Measurements from ENCODE around the gene ARHGAP24.

DNA sequence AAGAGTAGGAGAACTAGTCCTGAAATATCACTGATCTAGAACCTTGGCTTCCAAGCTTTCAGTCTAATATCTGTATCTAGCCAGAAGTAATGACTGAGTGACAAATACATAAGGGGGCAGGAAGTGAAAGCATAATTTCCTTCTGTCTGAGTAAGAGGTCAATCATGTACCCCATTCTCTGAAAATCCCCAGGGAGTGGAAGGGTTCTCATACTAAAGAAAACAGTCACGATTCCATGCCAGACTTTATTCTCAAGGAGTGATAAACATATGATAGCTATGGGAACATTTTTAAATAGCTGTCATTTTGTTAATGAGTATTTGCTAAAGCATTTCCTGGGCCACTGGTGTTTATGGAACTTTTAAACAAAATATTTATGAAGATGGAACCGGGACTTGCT lies 308.5 kb downstream of the ARHGAP24 start:
- TF ChIP-seq, protein P1, sequence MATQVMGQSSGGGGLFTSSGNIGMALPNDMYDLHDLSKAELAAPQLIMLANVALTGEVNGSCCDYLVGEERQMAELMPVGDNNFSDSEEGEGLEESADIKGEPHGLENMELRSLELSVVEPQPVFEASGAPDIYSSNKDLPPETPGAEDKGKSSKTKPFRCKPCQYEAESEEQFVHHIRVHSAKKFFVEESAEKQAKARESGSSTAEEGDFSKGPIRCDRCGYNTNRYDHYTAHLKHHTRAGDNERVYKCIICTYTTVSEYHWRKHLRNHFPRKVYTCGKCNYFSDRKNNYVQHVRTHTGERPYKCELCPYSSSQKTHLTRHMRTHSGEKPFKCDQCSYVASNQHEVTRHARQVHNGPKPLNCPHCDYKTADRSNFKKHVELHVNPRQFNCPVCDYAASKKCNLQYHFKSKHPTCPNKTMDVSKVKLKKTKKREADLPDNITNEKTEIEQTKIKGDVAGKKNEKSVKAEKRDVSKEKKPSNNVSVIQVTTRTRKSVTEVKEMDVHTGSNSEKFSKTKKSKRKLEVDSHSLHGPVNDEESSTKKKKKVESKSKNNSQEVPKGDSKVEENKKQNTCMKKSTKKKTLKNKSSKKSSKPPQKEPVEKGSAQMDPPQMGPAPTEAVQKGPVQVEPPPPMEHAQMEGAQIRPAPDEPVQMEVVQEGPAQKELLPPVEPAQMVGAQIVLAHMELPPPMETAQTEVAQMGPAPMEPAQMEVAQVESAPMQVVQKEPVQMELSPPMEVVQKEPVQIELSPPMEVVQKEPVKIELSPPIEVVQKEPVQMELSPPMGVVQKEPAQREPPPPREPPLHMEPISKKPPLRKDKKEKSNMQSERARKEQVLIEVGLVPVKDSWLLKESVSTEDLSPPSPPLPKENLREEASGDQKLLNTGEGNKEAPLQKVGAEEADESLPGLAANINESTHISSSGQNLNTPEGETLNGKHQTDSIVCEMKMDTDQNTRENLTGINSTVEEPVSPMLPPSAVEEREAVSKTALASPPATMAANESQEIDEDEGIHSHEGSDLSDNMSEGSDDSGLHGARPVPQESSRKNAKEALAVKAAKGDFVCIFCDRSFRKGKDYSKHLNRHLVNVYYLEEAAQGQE (IDR thresholded peaks at IDR 0.05; ENCODE audit: low read depth, low read length), result no peak
- TF ChIP-seq JUND (IDR thresholded peaks at IDR 0.05) (no peak), EP300 (IDR thresholded peaks at IDR 0.05; ENCODE audit: borderline replicate concordance in 1 of 2, low read depth in 1 of 2, low read length in 1 of 2) (no peak), MXI1 (IDR thresholded peaks at IDR 0.05; ENCODE audit: low read depth, low read length) (no peak), RAD21 (IDR thresholded peaks at IDR 0.05; ENCODE audit: low read length) (no peak), RXRA (IDR thresholded peaks at IDR 0.05; ENCODE audit: borderline replicate concordance, low read depth) (no peak), POLR2AphosphoS5 (IDR thresholded peaks at IDR 0.05; ENCODE audit: low read depth, low read length) (no peak), EZH2phosphoT487 (IDR thresholded peaks at IDR 0.05; ENCODE audit: borderline replicate concordance, low read depth) (no peak), GABPA (IDR thresholded peaks at IDR 0.05; ENCODE audit: low read depth) (no peak), FOSL2 (IDR thresholded peaks at IDR 0.05; ENCODE audit: borderline replicate concordance, low read depth) (no peak)
- TF ChIP-seq, protein P2, sequence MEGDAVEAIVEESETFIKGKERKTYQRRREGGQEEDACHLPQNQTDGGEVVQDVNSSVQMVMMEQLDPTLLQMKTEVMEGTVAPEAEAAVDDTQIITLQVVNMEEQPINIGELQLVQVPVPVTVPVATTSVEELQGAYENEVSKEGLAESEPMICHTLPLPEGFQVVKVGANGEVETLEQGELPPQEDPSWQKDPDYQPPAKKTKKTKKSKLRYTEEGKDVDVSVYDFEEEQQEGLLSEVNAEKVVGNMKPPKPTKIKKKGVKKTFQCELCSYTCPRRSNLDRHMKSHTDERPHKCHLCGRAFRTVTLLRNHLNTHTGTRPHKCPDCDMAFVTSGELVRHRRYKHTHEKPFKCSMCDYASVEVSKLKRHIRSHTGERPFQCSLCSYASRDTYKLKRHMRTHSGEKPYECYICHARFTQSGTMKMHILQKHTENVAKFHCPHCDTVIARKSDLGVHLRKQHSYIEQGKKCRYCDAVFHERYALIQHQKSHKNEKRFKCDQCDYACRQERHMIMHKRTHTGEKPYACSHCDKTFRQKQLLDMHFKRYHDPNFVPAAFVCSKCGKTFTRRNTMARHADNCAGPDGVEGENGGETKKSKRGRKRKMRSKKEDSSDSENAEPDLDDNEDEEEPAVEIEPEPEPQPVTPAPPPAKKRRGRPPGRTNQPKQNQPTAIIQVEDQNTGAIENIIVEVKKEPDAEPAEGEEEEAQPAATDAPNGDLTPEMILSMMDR (IDR thresholded peaks at IDR 0.05), result no peak
- TF ChIP-seq, protein P3, sequence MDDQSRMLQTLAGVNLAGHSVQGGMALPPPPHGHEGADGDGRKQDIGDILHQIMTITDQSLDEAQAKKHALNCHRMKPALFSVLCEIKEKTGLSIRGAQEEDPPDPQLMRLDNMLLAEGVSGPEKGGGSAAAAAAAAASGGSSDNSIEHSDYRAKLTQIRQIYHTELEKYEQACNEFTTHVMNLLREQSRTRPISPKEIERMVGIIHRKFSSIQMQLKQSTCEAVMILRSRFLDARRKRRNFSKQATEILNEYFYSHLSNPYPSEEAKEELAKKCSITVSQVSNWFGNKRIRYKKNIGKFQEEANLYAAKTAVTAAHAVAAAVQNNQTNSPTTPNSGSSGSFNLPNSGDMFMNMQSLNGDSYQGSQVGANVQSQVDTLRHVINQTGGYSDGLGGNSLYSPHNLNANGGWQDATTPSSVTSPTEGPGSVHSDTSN (IDR thresholded peaks at IDR 0.05), result no peak

Data from SK-N-SH (cell line).